ENCODE data around the gene ACOT7. TPM values are rescaled to one million over a fixed set of nuclear protein-coding genes. Genes with fewer than 3 reads are reported as not detected.

Gene ACOT7
- total RNA-seq, 4 donors from 2014 or later = 18.6 to 29.4 (median 23.2) TPM

DNA sequence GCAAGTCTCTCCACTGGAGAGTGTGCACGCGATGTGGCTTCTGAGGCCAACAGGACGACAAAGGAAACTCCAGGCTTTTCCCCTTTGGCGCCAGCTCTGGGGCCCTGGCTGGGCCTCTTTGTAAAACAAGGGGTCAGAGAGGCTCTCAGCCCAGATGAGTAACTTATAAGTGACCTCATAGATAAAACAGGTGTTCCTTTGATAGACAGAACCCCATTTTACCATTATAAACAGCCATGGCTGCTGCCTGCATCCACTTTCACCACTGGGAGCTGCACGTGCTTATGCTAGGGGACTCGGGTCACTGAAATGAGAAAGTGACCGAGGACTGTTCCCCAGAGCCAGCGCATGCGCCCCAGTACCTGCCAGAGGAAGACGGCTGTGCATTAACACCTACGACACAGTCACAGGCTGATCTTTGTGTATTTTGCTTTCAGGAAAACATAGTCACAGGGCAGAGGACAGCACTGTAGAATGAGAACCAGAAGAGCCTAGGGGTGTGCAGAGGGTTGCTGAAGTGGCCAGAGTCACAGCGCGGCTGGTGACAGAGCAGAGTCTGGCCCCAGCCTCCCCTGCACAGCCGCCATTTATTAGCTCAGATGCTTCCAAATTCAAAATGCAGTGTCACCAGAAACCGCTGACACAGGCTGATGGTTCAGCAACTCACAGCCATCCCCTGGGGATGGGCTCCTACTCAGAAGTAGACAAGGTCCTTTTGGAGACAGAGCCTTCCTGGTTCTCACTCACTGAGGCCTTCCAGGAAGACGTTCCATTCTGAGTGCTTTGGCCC is 175.0 kb downstream of the ACOT7 start:
- peaks cover 0 to 46% (median 0%) of the 10 kb centered on the region in 3 donors for H3K36me3 ChIP-seq
- H3K4me1 ChIP-seq = peaks cover 0 to 13% (median 0%) of the 10 kb centered on the region in 4 donors
- no peak overlapping the region for H3K27ac ChIP-seq
- H3K27me3 ChIP-seq = no peaks in the 10 kb centered on the region
- 80 to 89% methylated on average over 16 of the region's 16 CpGs for WGBS, 2 donors
- no peak for DNase-seq (ENCODE audit: low spot score in 2 of 2)
- H3K9me3 ChIP-seq = no peaks in the 10 kb centered on the region
- no peak for TF ChIP-seq EP300 (IDR thresholded peaks at IDR 0.05)
- TF ChIP-seq POLR2A (IDR thresholded peaks at IDR 0.05) = no peak
- TF ChIP-seq, protein P1, sequence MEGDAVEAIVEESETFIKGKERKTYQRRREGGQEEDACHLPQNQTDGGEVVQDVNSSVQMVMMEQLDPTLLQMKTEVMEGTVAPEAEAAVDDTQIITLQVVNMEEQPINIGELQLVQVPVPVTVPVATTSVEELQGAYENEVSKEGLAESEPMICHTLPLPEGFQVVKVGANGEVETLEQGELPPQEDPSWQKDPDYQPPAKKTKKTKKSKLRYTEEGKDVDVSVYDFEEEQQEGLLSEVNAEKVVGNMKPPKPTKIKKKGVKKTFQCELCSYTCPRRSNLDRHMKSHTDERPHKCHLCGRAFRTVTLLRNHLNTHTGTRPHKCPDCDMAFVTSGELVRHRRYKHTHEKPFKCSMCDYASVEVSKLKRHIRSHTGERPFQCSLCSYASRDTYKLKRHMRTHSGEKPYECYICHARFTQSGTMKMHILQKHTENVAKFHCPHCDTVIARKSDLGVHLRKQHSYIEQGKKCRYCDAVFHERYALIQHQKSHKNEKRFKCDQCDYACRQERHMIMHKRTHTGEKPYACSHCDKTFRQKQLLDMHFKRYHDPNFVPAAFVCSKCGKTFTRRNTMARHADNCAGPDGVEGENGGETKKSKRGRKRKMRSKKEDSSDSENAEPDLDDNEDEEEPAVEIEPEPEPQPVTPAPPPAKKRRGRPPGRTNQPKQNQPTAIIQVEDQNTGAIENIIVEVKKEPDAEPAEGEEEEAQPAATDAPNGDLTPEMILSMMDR (IDR thresholded peaks at IDR 0.05) = no peak
- H3K4me3 ChIP-seq = no peak overlapping the region

Small RNAs within 50 kb of the gene (small RNA-seq; reads per million reads assigned to genes)
- not detected for gene MIR4252

Other genes starting within 250 kb of the ACOT7 start
- under 1 TPM in 1 of 4 donors, not detected in 3; 0.30 TPM for gene CHD5, start 213.4 kb downstream of the ACOT7 start, total RNA-seq
- 100 to 1,000 TPM; 142 to 235 (median 159) TPM for gene RPL22, start 194.2 kb downstream of the ACOT7 start, total RNA-seq
- 100 to 1,000 TPM in 1 of 4 donors, 10 to 100 TPM in 3; 22.3 to 128 (median 42.3) TPM for gene RNF207, start 187.6 kb downstream of the ACOT7 start, total RNA-seq
- gene ICMT, start 157.8 kb downstream of the ACOT7 start, total RNA-seq = 10 to 100 TPM; 49.0 to 53.2 (median 51.4) TPM
- gene HES3, start 149.6 kb downstream of the ACOT7 start, total RNA-seq = not detected
- gene GPR153, start 132.7 kb downstream of the ACOT7 start, total RNA-seq = 10 to 100 TPM; 10.3 to 12.7 (median 11.3) TPM
- not detected for gene HES2, start 26.2 kb upstream of the ACOT7 start, total RNA-seq
- gene ESPN, start 31.0 kb upstream of the ACOT7 start, total RNA-seq = 1 to 10 TPM in 3 of 4 donors, under 1 TPM in 1; 0.60 to 6.1 (median 1.7) TPM
- gene TNFRSF25, start 72.4 kb upstream of the ACOT7 start, total RNA-seq = 10 to 100 TPM; 32.3 to 79.8 (median 53.4) TPM
- 10 to 100 TPM; 25.6 to 40.8 (median 30.8) TPM for gene PLEKHG5, start 97.9 kb upstream of the ACOT7 start, total RNA-seq
- 10 to 100 TPM; 17.9 to 30.9 (median 26.0) TPM for gene NOL9, start 160.7 kb upstream of the ACOT7 start, total RNA-seq
- gene TAS1R1, start 161.5 kb upstream of the ACOT7 start, total RNA-seq = under 1 TPM in 2 of 4 donors, not detected in 2; 0.22 to 0.78 TPM
- gene ZBTB48, start 186.2 kb upstream of the ACOT7 start, total RNA-seq = 10 to 100 TPM; 27.5 to 41.1 (median 33.6) TPM
- gene KLHL21, start 209.1 kb upstream of the ACOT7 start, total RNA-seq = 10 to 100 TPM; 59.4 to 79.2 (median 72.5) TPM
- 10 to 100 TPM; 12.9 to 17.7 (median 15.7) TPM for gene PHF13, start 220.0 kb upstream of the ACOT7 start, total RNA-seq
- gene THAP3, start 231.1 kb upstream of the ACOT7 start, total RNA-seq = 10 to 100 TPM; 35.0 to 39.8 (median 37.1) TPM